K562 (cell line): ENCODE measurements around the gene FERMT3. TPM values are rescaled to one million over a fixed set of nuclear protein-coding genes. Genes with fewer than 3 reads are reported as not detected.

Experiments used
- ATAC-seq: fragments of 200-7000 bp; cut with Tn5 transposase; 3 replicates; pipeline ENCODE4 v1.9.1; 2020; ENCODE audit warnings: moderate library complexity
- BruUV-seq: library from RNA; stranded (reverse); fragments of 400-500 nt; replicated peaks from 2 replicates; lab custom pipeline; 2021; lab: Mats Ljungman, UMichigan
- CTCF ChIA-PET: fragments of 300-600 bp; formaldehyde crosslinking; extraction: SDS; loops from one replicate; lab custom pipeline; 2021; ENCODE audit warnings: low intra/inter-chr PET ratio; lab: Yijun Ruan, JAX
- POLR2A ChIA-PET: fragments of 300-600, 350-650 bp; sonication (Branson Sonifier 250); formaldehyde crosslinking; extraction: SDS; loops from one replicate; lab custom pipeline; 2021; ENCODE audit warnings: antibody characterized with exemption, inconsistent platforms; lab: Yijun Ruan, JAX
- DNase-seq, 4 experiments: peaks; one replicate each; pipeline versions ENCODE4 v3.0.0 to v3.0.0-alpha.2; 2011 to 2018; ENCODE audit warnings: low spot score in 3 of 4, mixed read lengths in 3 of 4; ENCODE audit errors: extremely low read depth in 1 of 4
- FAIRE-seq: peaks from 2 replicates; lab custom pipeline; 2011; peaks lifted over from hg19 to GRCh38; lab: Jason Lieb, UNC
- H2AFZ ChIP-seq: 2 replicates; pipeline ENCODE4 v1.6.0; 2011; ENCODE audit warnings: low read depth, low read length, control low read depth, inconsistent platforms
- H3K27ac ChIP-seq: fragments of 200-600 bp; 3 replicates; pipeline ENCODE4 v1.8.0; 2011; ENCODE audit warnings: low read depth, mild to moderate bottlenecking, control low read depth, inconsistent platforms, low read length, moderate library complexity, mixed read lengths; ENCODE audit errors: extremely low read depth
- H3K27me3 ChIP-seq, 2 experiments: fragments of 300-600 bp in 1 of 2; 2 replicates in 1 of 2; 3 replicates in 1 of 2; pipeline versions ENCODE4 v1.6.0 to v1.8.0; 2011; ENCODE audit warnings: inconsistent platforms in 2 of 2, low read length in 2 of 2, mild to moderate bottlenecking in 1 of 2, mixed read lengths in 1 of 2, moderate library complexity in 1 of 2; ENCODE audit not compliant: control insufficient read depth in 2 of 2, insufficient read depth in 2 of 2
- H3K36me3 ChIP-seq: fragments of 300-600 bp; 3 replicates; pipeline ENCODE4 v1.8.0; 2011; ENCODE audit warnings: mild to moderate bottlenecking, low read length, inconsistent platforms; ENCODE audit not compliant: control insufficient read depth, insufficient read depth
- H3K4me1 ChIP-seq, 2 experiments: fragments of 200-600 bp in 1 of 2; replicated peaks in 1 of 2; 2 replicates in 1 of 2; 3 replicates in 1 of 2; pipeline versions ENCODE4 v1.5.1 to v1.8.0; 2011; ENCODE audit warnings: inconsistent platforms in 2 of 2, low read length in 2 of 2, mild to moderate bottlenecking in 1 of 2, mixed read lengths in 1 of 2, moderate library complexity in 1 of 2; ENCODE audit not compliant: control insufficient read depth in 2 of 2, insufficient read depth in 2 of 2
- H3K4me2 ChIP-seq: 2 replicates; pipeline ENCODE4 v1.6.1; 2011; ENCODE audit warnings: low read length, control low read depth, inconsistent platforms, mixed read lengths; ENCODE audit not compliant: insufficient read depth
- H3K4me3 ChIP-seq: fragments of 200-600 bp; sonication (generic), shearing (Covaris generic); 2 replicates; pipeline ENCODE4 v1.5.1; 2016; ENCODE audit warnings: control low read depth, inconsistent platforms
- H3K79me2 ChIP-seq: fragments of 200-600 bp; 3 replicates; pipeline ENCODE4 v1.8.0; 2011; ENCODE audit warnings: low read length, inconsistent platforms; ENCODE audit not compliant: control insufficient read depth, insufficient read depth
- H3K9ac ChIP-seq, 2 experiments: 2 replicates each; pipeline versions ENCODE4 v1.6.0 to v1.6.1; 2011; ENCODE audit warnings: low read depth in 2 of 2, low read length in 2 of 2, control low read depth in 1 of 2, inconsistent platforms in 1 of 2, mild to moderate bottlenecking in 1 of 2, mixed read lengths in 1 of 2; ENCODE audit not compliant: insufficient read depth in 1 of 2
- H3K9me1 ChIP-seq: one replicate; pipeline ENCODE4 v1.6.0; 2011; ENCODE audit warnings: inconsistent platforms, mild to moderate bottlenecking, low read length, moderate library complexity; ENCODE audit not compliant: control insufficient read depth, insufficient read depth
- H3K9me3 ChIP-seq: replicated peaks from 2 replicates; pipeline ENCODE4 v1.5.1; 2011; ENCODE audit warnings: low read depth, low read length, inconsistent platforms; ENCODE audit not compliant: control insufficient read depth, insufficient read depth
- H4K20me1 ChIP-seq: replicated peaks from 2 replicates; pipeline ENCODE4 v1.6.1; 2011; ENCODE audit warnings: low read length, inconsistent platforms, mixed read lengths; ENCODE audit not compliant: control insufficient read depth, insufficient read depth
- CBX3 ChIP-seq, 2 experiments: IDR thresholded peaks; 1 replicate in 1 of 2; 2 replicates in 1 of 2; pipeline ENCODE4 v1.6.1; 2012; ENCODE audit warnings: inconsistent platforms in 2 of 2, low read length in 2 of 2, borderline replicate concordance in 1 of 2, control low read depth in 1 of 2
- CHAMP1 ChIP-seq: fragments of 450-650 bp; IDR thresholded peaks from 2 replicates; pipeline ENCODE4 v1.6.1; 2016; ENCODE audit warnings: mild to moderate bottlenecking
- CSDE1 ChIP-seq, 2 experiments: fragments of 450-650 bp; IDR thresholded peaks; 2 replicates each; pipeline ENCODE4 v1.6.1; 2016; ENCODE audit warnings: mild to moderate bottlenecking in 1 of 2
- HDGF ChIP-seq: fragments of 450-650 bp; IDR thresholded peaks from 2 replicates; pipeline ENCODE4 v1.6.1; 2016
- HMG20A ChIP-seq: fragments of 450-650 bp; formaldehyde crosslinking; conservative IDR thresholded peaks from 2 replicates; pipeline ENCODE4 v1.4.0; 2020; ENCODE audit warnings: mild to moderate bottlenecking, mixed read lengths
- L3MBTL2 ChIP-seq: fragments of 450-650 bp; IDR thresholded peaks from 2 replicates; pipeline ENCODE4 v1.6.1; 2016; ENCODE audit warnings: mild to moderate bottlenecking, moderate library complexity
- NFRKB ChIP-seq: fragments of 450-650 bp; IDR thresholded peaks from 2 replicates; pipeline ENCODE4 v1.6.1; 2016; ENCODE audit warnings: low read depth
- NR2C2 ChIP-seq, 2 experiments: fragments of 200-800 bp in 1 of 2; sonication (Bioruptor generic) in 1 of 2; sonication (generic) in 1 of 2; formaldehyde crosslinking in 1 of 2; IDR thresholded peaks; 2 replicates each; pipeline versions ENCODE4 v1.6.1 to v1.8.0; 2016 to 2022; ENCODE audit warnings: mild to moderate bottlenecking in 1 of 2, missing compliant biosample characterization in 1 of 2, missing genetic modification characterization in 1 of 2, missing genetic modification reagents in 1 of 2
- OTX1 ChIP-seq: fragments of 450-650 bp; formaldehyde crosslinking; IDR thresholded peaks from 2 replicates; pipeline ENCODE4 v1.4.0; 2022; ENCODE audit warnings: mild to moderate bottlenecking
- POLR2AphosphoS5 ChIP-seq: IDR thresholded peaks from 2 replicates; pipeline ENCODE4 v1.6.1; 2011; ENCODE audit warnings: mild to moderate bottlenecking, low read depth, low read length, moderate library complexity; ENCODE audit not compliant: control insufficient read depth, insufficient read depth
- POLR2G ChIP-seq: fragments of 200-400 bp; formaldehyde crosslinking; IDR thresholded peaks from 2 replicates; pipeline ENCODE4 v1.6.1; 2017; ENCODE audit warnings: low read depth, mild to moderate bottlenecking, antibody characterized with exemption, low read length, moderate library complexity
- PTBP1 ChIP-seq: fragments of 200-400 bp; formaldehyde crosslinking; IDR thresholded peaks from 2 replicates; pipeline ENCODE4 v1.6.1; 2017; ENCODE audit warnings: low read depth, low read length
- RBM22 ChIP-seq: fragments of 200-400 bp; formaldehyde crosslinking; IDR thresholded peaks from 2 replicates; pipeline ENCODE4 v1.6.1; 2018; ENCODE audit warnings: low read length, low read depth; ENCODE audit not compliant: poor library complexity, severe bottlenecking
- RCOR1 ChIP-seq, 2 experiments: IDR thresholded peaks; 2 replicates each; pipeline ENCODE4 v1.6.1; 2012; ENCODE audit warnings: low read depth in 2 of 2, low read length in 2 of 2, borderline replicate concordance in 1 of 2, improper control_type of control experiment in 1 of 2
- SETDB1 ChIP-seq: IDR thresholded peaks from one replicate; pipeline ENCODE4 v1.6.1; 2012; ENCODE audit warnings: low read length, control low read depth, inconsistent platforms
- ZFP36 ChIP-seq: fragments of 150-350 bp; IDR thresholded peaks from 2 replicates; pipeline ENCODE4 v1.6.1; 2018; ENCODE audit warnings: low read length, low read depth; ENCODE audit not compliant: partially characterized antibody
- ZFX ChIP-seq: sonication (generic); formaldehyde crosslinking; IDR thresholded peaks from 2 replicates; pipeline ENCODE4 v1.8.0; 2022; ENCODE audit warnings: mild to moderate bottlenecking, missing genetic modification reagents, moderate library complexity
- ZNF695 ChIP-seq: fragments of 450-650 bp; formaldehyde crosslinking; IDR thresholded peaks from 2 replicates; pipeline ENCODE4 v1.4.0; 2020; ENCODE audit warnings: mild to moderate bottlenecking, moderate library complexity
- WGBS: fragments of 100-300 bp; shearing (Covaris generic); methylation state at CpG from one replicate; pipeline ENCODE4 v1.1.6; 2016; ENCODE audit warnings: low coverage, mixed read lengths; ENCODE audit not compliant: insufficient coverage; ENCODE audit errors: missing lambda C conversion rate; 5-methylcytosine and 5-hydroxymethylcytosine counted together
- in situ Hi-C: fragments of 300-500 bp; cut with MboI; formaldehyde crosslinking; loops from 4 replicates; pipeline ENCODE4 v1.15.0; 2018; ENCODE audit warnings: inconsistent platforms, mixed read lengths
- intact Hi-C: fragments of 100-400 bp; cut with micrococcal nuclease; formaldehyde crosslinking; loops from 2 replicates; pipeline ENCODE4 v1.14.2; 2022
- polyA plus RNA-seq, 8 experiments: library from polyadenylated mRNA; depleted of rRNA in 4 of 8; stranded (reverse) in 5 of 8; unstranded in 3 of 8; fragments of >200 nt; fragmentation: Nextera tagmentation in 2 of 8; fragmentation: Illumina TruSeq in 1 of 8; extraction: Ambion mirVana in 2 of 8; extraction: Trizol in 1 of 8; gene quantifications; 2 replicates each; pipeline versions ENCODE4 v1.2.1 to v1.2.3, GENCODE V29; 2011 to 2014; ENCODE audit warnings: inconsistent platforms in 1 of 8, missing spikeins in 1 of 8
- total RNA-seq, 7 experiments: library from RNA; depleted of rRNA in 6 of 7; stranded (reverse); fragments of >200 nt in 6 of 7; fragmentation: Illumina TruSeq in 2 of 7; extraction: Trizol in 2 of 7; gene quantifications; 2 replicates each; pipeline versions ENCODE4 v1.2.1 to v1.2.3, GENCODE V29; 2011 to 2021; ENCODE audit warnings: low replicate concordance in 1 of 7

The FERMT3 gene
- total and polyA plus RNA-seq, 9 of the 15 experiments (the other 6 are each of a cell fraction or from before 2014, with no cell fraction given): 3.2 to 275 (median 79.7) TPM

GRCh38 chr11:64241241-64241490 is 34.6 kb downstream of the FERMT3 start (continued):
- TF ChIP-seq POLR2G (peak; percentile 22; the same call in 1 of the 2 replicates), HDGF (0 out of 2 replicates have a peak, but pooled peaks have one; percentile 86), OTX1 (CRISPR knock-in tag) (no peak), PTBP1 (no peak), CBX3 (IDR thresholded peaks at IDR 0.05; ENCODE audit: borderline replicate concordance in 1 of 2, low read length in 2 of 2) (no peak; a peak in 1 of 3 replicates), ZNF695 (CRISPR knock-in tag) (no peak), NR2C2 (CRISPR knock-in tag; IDR thresholded peaks at IDR 0.05) (no peak), NR2C2 (tag; IDR thresholded peaks at IDR 0.05) (no peak), SETDB1 (no peak), L3MBTL2 (no peak)

GRCh38 chr11:64241491-64242374 is 35.2 kb downstream of the FERMT3 start:
- TSS peak; percentile 71 for BruUV-seq
- Histone ChIP-seq H2AFZ (peak overlapping the region; percentile 33; the same call in 1 of the 2 replicates), H3K4me2 (peak overlapping the region; percentile 92), H4K20me1 (0 out of 2 replicates have a peak, but pooled peaks cover 3% of the 10 kb centered on the region), H3K9me1 (no peaks in the 10 kb centered on the region), H3K4me3 (peak overlapping the region; percentile 99), H3K27ac (peak overlapping the region; percentile 95), H3K9me3 (no peaks in the 10 kb centered on the region), H3K36me3 (peaks cover 70% of the 10 kb centered on the region), H3K4me1 (peaks cover 26 to 71% of the 10 kb centered on the region in 2 experiments), H3K9ac (peak overlapping the region; percentile 91 to 97), H3K79me2 (peaks cover 60% of the 10 kb centered on the region), H3K27me3 (no peaks in the 10 kb centered on the region)
- ChIA-PET POLR2A (interaction anchor here (0.5 to 1.7 kb wide), 18 partner anchors 8 to 701 kb away, joined by 3 to 8 read pairs (median 4); partner anchors contain the start of genes ESRRA and FERMT3), CTCF (no interaction called here)
- peak; percentile 69 for ATAC-seq
- DNase-seq: peak; percentile 61 to 99 (median 70)
- in situ Hi-C loops: no loop called here
- intact Hi-C loops: loop anchor here (10.0 kb wide), 1 partner anchor 63 kb away; the partner anchor contains the start of genes CATSPERZ and ESRRA
- peak; percentile 80 for FAIRE-seq
- under 1% methylated on average over 30 of the region's 63 CpGs for WGBS
- no peak for TF ChIP-seq CSDE1 (IDR thresholded peaks at IDR 0.05)
- peak; percentile 82 for TF ChIP-seq RBM22
- no peak for TF ChIP-seq CHAMP1
- TF ChIP-seq RCOR1 (IDR thresholded peaks at IDR 0.05; ENCODE audit: borderline replicate concordance in 1 of 2, low read depth in 2 of 2, low read length in 2 of 2): peak in 1 of 2 experiments; percentile 34; a peak in 1 of 4 replicates
- no peak for TF ChIP-seq ZFP36
- no peak for TF ChIP-seq HMG20A
- TF ChIP-seq POLR2AphosphoS5: peak; percentile 69
- peak; percentile 77 for TF ChIP-seq NFRKB
- TF ChIP-seq ZFX (CRISPR knock-in tag): no peak; the same call in 1 of the 2 replicates
